GM19099 (cell line): ENCODE data around the gene PDCD6IP.

Source experiments
- POLR2A ChIP-seq: IDR thresholded peaks from 3 replicates; pipeline ENCODE4 v1.6.1; 2011; ENCODE audit warnings: low read depth; ENCODE audit not compliant: insufficient read length; ENCODE audit errors: extremely low read depth

PDCD6IP gene

DNA sequence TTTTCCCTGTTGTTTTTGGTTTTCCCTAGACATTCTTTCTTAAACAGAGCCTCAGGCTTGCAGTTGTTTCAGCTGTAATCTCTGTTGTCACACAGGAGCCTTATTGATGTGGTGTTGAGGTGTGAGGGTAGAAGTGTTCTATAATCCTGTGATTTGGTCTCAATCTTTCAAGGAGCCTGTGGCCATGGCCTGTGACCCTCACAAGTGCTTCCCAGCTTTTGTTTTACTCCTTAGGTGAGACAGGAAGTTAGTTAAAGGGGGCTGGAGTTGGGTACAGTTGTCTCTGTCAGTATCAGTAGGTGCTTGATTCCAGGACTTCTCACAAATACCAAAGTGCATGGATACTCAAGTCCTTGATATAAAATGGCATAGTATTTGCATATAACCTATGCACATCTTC is 77.2 kb downstream of the PDCD6IP start:
- TF ChIP-seq POLR2A, result no peak

DNA sequence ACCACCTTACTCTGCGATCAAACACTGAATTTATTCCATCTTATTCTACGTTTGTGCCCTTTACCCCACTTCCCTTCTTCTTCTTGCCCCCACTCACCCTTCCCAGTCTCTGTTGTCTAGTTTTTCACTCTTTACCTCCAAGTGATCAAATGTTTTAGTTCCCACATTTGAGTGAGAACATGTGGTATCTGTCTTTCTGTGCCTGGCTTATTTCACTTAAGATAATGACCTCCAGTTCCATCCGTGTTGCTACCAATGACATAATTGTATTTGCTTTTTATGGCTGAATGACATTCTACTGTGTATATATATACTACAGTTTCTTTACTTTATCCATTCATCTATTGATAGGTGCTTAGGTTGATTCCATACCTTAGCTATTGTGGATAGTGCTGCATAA is 78.8 kb downstream of the PDCD6IP start:
- no peak for TF ChIP-seq POLR2A

DNA sequence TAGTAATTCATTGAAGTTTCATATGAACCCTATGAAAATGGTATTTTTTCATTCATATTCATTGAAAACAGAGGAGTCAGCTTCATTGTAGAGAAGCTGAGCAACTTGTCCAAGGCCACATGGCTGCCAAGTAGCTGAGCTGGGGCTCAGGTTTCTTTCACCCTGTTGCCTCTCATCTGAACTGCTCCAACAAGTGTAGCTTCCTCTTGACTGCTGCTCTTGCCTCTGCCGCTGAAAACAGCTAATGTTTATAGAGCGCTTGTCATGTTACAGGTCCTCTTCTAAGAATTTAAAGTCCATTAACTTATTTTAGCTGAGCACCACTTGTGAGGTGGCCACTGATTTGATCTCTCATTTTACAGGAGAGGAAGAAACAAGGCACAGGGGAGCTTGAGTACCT is 81.1 kb downstream of the PDCD6IP start:
- no peak for TF ChIP-seq POLR2A

DNA sequence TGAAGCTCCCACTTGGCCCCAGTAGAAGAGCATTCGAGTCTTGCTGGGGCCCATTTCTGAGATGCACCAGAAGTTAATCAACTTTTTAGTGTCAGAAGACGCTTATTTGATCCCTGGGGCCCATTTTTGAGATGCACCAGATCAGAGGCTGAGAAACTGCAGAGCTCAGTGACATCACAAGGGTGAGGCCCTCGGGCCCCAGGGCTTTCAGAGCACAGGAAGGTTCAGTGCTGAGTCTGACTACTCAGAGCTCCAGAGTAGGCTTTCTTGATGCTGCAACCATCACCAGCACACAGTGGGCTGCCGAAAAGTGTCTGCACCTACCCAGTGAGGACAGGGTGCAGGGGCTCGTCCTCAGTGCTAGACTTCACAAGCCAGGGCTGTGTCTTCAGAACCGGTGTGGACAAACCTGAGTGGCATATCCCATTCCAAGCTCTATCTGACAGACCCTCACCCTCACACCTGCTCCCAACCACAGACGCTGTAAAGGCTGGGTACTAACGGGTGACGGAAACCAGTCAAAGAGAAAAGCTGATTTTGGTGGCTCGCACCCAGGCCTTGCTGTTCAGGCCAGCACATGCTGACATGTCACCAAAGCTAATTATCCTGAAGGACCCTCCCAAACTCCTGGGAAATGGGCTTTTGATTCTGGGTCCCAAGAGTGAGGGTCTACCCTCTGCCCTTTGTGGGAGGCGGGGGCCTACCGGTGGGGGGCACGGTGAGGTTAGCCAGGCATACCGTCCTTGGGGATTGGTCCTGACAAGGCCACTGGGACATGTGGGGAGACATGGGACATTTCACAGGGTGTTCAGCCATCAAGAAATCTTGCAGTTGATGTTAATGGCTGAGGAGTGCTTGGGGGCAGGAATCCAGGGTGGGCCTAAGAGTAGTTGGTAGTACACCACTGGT is 83.0 kb downstream of the PDCD6IP start:
- TF ChIP-seq POLR2A, result no peak

DNA sequence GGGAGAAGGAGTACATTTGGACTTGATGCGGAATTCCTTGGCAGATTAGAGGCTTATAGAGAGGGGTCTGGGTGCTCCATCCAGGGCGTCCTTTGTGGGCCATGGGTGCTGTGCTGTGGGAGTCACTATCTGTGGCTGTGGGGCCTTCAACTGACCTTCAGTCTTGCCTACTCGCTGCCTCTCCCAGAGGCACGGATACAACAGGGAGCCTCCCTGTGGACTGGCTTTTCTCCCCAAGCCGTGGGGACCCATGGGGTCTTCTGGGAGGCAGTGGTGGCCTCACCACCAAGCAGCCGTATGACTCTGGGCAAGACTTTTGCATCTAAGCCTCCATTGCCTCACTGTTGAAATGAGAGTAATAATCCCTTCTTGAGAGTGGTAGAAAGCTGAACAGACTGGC is 83.9 kb downstream of the PDCD6IP start:
- no peak for TF ChIP-seq POLR2A

DNA sequence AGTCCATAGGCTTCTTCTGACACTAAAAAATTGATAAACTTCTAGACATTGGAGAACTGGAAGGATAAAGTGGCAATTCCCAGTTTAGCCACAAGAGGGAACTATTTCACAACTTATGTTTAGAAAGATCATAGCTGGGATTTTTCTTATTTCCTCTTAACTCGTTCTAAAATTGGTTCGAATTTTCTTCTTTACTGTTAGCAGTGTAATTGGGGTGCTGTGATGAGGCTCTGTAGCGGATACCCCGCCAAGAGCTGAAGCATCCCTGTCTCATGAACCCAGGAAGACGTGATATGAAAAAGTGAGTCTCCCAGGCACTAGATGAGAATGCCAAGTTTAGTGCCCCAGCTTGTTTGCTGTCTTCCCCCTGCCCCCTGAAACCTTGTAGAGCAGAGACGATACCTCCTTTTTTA is 85.1 kb downstream of the PDCD6IP start:
- TF ChIP-seq POLR2A, result no peak

DNA sequence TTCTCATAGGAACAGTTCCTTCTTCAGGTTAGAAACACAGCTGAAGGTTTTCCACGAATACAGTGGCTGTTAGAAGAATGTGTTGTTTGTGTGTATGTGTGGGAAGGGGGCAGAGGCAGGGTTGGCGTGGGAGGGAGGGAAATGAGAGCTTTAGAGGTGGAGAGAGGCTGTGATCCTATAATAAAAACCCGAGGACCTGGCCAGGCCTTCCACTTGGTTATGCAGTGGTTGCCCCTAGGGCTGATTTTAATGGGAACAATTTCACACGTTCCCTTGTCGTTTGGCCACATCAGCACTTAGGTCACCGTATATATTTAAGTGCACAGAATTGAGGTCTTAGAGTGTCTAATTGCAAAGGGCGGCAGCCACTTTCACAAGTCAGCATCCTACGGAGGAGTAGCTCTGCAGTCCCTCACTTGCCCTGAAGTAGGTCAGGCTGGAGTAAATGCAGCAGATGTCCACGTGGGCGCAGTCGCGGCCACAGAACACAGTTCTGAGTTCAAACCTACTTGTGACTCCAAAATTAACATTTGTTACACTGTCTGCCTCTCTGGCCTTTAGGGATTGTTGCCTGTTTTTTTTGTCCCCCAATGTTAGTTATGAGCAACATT is 85.6 kb downstream of the PDCD6IP start:
- TF ChIP-seq POLR2A, result no peak

DNA sequence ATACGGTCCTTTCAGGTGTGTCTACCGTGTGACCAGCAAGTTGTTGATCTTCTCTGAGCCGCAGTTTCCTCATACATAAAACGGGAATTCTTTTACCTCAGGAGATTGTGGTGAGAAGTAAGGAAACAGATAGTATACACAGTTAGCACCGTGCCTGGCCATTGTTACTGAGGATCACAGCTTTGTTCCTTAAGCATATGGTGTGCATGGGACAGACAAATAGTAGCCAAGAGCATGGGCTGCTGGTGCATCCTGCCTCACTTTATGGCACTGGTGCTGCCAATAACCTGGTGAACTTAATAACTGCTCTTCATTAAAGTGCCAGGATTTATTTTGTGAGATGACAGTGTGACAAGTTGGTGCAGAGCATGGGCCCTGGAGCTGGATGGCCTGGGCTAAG is 86.3 kb downstream of the PDCD6IP start:
- no peak for TF ChIP-seq POLR2A

DNA sequence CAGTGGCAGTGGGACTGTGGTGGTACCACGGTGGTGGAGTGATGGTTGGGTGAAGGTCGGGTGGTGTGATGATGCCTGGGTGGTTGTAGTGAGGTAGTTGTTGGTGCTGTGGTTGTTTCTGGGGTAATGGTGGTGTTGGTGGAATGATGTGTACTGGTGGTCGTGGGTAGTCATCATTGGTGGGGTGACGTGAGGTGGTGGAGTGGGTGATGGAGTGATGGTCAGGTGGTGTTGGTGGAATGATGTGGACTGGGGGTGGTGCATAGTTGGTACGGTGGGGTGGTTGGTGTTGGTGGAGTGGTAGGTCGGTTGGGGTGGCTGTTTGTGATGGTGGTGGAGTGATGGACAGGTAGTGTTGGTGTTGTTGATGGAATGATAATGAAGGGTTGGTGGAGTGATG is 87.1 kb downstream of the PDCD6IP start:
- TF ChIP-seq POLR2A, result no peak

DNA sequence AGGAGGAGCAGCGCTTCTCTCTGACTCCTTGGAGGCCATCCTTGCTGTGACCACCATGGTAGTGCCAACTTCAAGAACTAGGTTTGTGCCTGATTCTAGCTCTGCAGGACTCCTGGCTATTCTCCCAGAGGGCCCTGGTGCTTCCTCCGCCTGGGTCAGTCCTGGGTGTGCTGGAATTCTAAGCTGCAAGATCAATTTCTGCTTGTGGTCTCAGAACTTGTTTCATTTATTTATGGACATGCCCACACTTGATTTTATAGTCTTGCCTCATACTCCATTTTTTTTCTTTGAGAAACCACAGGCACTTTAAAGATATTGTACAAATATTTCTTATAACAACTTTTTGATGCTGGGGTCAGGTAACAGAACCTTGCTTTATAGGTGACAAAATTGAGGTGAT is 87.6 kb downstream of the PDCD6IP start:
- no peak for TF ChIP-seq POLR2A

DNA sequence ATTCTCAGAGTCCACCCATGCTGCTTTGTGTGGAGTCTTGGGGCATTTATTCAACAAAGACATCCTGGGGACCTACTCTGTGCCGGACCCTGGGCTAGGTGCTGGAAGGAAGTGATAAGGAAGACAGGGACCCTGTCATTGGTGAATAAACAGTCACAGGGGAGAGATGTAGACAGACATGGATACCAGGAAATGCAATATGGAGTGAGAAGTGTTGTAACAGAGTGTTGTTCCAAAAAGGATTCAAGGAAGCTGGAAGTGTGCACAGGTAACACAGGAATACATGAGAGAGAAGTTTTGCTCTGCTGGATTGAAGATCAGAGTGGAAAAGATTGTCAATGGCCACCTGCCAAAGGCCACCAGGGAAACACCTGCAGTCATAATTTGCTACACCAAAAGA is 89.0 kb downstream of the PDCD6IP start:
- TF ChIP-seq POLR2A, result no peak

DNA sequence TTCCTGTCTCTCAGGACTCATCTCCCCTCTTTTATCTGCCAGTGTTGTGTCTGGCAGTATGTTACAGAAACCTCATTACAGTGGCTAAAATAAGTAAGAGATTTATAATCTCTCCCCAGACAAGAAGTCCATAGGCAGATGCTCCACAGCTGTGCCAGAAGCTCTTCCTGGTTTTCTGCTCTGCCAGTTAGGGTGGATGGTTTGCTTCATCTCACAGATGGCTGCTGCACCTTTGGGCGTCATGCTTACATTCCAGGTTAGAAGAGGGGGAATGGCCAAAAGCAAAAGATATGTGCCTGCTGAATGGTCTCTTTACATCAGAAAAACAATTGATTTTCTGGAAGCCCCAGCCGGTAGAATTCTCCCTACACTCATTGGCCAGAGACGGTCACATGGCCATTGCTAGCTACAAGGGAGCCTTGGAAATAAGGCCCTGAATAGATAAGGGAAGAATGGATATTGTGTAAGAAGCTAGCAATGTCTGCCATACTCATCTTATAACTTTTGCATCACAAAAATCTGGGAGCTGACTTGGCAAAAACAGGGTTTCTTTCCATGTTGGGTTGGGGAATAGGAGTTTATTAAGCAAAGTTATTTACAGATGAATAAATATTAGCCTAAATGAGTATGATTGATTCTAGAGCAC is 91.1 kb downstream of the PDCD6IP start:
- TF ChIP-seq POLR2A, result no peak

DNA sequence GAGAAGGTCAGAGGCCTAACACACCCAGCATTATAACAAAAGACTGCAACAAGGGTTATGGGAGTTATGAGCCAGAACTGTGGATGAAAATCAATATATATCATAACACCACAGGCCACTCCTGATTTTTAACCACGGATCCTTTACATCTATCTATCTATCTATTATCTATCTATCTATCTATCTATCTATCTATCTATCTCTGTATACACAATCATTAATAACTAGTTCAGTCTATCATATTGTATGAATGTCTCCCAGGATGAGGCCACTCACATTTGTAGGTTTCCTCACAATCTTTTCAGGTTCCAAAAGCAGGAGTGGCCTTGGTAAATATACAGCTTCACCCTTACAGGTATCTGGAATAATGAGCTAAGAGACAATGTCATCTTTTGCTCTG is 94.2 kb downstream of the PDCD6IP start:
- TF ChIP-seq POLR2A, result no peak

DNA sequence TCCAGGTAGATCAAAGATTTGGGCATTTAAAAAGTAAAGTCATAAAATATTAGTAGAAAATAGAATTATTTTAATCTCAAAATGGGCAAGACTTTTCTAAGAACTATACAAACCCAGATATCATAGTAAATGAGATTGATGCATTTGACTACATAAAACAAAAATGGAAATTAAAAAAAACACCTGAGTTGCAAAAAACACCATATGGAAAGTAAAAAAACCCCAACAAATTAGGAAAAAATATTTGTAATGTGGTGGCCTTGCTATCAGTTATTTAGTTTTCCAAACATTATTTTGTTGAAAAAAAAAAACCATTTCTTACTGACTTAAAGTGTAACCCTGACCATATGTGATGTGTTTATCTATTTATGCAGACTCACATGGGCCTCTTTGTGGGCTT is 97.2 kb downstream of the PDCD6IP start:
- no peak for TF ChIP-seq POLR2A

DNA sequence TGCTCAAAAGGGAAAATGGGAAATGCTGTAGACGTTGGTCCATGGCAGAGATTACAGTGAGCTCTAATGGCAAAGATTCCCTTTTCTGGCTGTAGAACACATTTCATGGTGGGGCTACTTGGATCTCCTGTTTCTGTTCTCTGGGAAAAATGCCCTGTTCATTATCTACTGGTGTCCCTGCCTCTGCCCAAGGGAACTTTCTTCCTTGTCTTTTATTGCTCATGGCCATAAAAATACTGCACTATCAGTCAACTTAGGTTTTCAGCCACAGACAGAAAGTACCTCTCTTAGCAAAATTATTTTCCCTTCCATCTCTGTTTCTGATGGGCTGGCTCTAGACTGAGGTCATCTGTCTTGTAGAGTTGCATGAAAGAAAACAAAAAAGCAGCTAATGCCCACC is 98.9 kb downstream of the PDCD6IP start:
- TF ChIP-seq POLR2A, result no peak

DNA sequence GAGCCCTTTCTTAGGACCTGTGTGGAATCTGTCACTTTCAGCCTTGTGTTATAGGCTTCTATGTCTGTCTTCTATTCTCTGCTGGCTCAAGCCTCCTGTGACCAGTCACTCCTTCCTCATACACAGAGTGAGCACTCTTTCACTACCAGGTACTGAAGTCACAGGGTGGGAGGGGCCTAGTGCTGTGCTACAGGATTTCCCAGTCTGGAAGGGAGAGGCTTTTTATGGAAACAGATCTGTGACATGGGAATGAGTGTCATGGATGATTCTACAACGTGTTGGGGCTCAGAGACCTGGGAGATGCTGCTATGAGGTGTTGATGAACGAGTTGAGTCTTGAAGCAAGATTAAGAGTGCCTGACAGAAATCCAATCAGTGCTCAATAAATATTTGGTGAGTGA is 100.5 kb downstream of the PDCD6IP start:
- TF ChIP-seq POLR2A, result no peak
